DMS79 treated with DMSO at 0.1 percent for 48 hours (cell line): ENCODE measurements around the gene B4GALNT3.
A peak's percentile ranks its signal among the peaks of the same experiment; 100 is the strongest.

Experiments
- DNase-seq: peaks from one replicate; lab custom pipeline; 2025; lab: John Stamatoyannopoulos, UW

B4GALNT3 gene

GRCh38 chr12:539540-540310, 80.0 kb downstream of the B4GALNT3 start:
- no peak for DNase-seq

GRCh38 chr12:541676-542324, 82.1 kb downstream of the B4GALNT3 start:
- DNase-seq: no peak

- DNase-seq: no peak
Observed at GRCh38 chr12:542395-543113, 82.8 kb downstream of the B4GALNT3 start.

- no peak for DNase-seq
Observed at GRCh38 chr12:543114-543451, 83.3 kb downstream of the B4GALNT3 start.

- DNase-seq: no peak
Observed at GRCh38 chr12:544142-544541, 84.4 kb downstream of the B4GALNT3 start.

- no peak for DNase-seq
Observed at GRCh38 chr12:544941-545635, 85.3 kb downstream of the B4GALNT3 start.

- DNase-seq: no peak
Observed at GRCh38 chr12:545835-546234, 86.1 kb downstream of the B4GALNT3 start.

GRCh38 chr12:546265-546919, 86.7 kb downstream of the B4GALNT3 start:
- DNase-seq: no peak

- peak; percentile 43 for DNase-seq
Observed at GRCh38 chr12:546920-547845, 87.4 kb downstream of the B4GALNT3 start.

- DNase-seq: no peak
Observed at GRCh38 chr12:547883-548470, 88.2 kb downstream of the B4GALNT3 start.

- DNase-seq: no peak
Observed at GRCh38 chr12:549476-550082, 89.8 kb downstream of the B4GALNT3 start.

GRCh38 chr12:550473-551260, 90.9 kb downstream of the B4GALNT3 start:
- DNase-seq: no peak

- no peak for DNase-seq
Observed at GRCh38 chr12:552466-552865, 92.7 kb downstream of the B4GALNT3 start.

GRCh38 chr12:553216-554000, 93.7 kb downstream of the B4GALNT3 start:
- no peak for DNase-seq

GRCh38 chr12:554001-554285, 94.2 kb downstream of the B4GALNT3 start:
- no peak for DNase-seq

- no peak for DNase-seq
Observed at GRCh38 chr12:556498-556897, 96.8 kb downstream of the B4GALNT3 start.

- no peak for DNase-seq
Observed at GRCh38 chr12:558580-558979, 98.8 kb downstream of the B4GALNT3 start.

GRCh38 chr12:559208-559905, 99.6 kb downstream of the B4GALNT3 start:
- DNase-seq: no peak
